Raji (cell line): ENCODE results near the gene STAT4.

Experiments used
- POLR2A ChIP-seq: IDR thresholded peaks from 2 replicates; pipeline ENCODE4 v1.6.1; 2011; ENCODE audit warnings: low read depth, low read length, control low read depth; ENCODE audit not compliant: insufficient read depth

The STAT4 gene

GRCh38 chr2:190979906-190980629 lies 170.7 kb downstream of the STAT4 start:
- no peak for TF ChIP-seq POLR2A
